Brain microvascular endothelial cell (primary cell): Measurements from ENCODE around the gene CCDC178.

ENCODE experiments used
- DNase-seq: peaks from one replicate; pipeline ENCODE4 v3.0.0-alpha.2; 2020
- H3K27ac ChIP-seq: fragments of 250-450 bp; sonication (Bioruptor Pico); 2 replicates; pipeline ENCODE4 v1.5.1; 2020; ENCODE audit warnings: mild to moderate bottlenecking, moderate library complexity
- H3K27me3 ChIP-seq: fragments of 250-450 bp; sonication (Bioruptor Pico); replicated peaks from 2 replicates; pipeline ENCODE4 v1.5.1; 2020; ENCODE audit warnings: mild to moderate bottlenecking
- H3K36me3 ChIP-seq: fragments of 250-450 bp; sonication (Bioruptor Pico); replicated peaks from 2 replicates; pipeline ENCODE4 v1.5.1; 2020; ENCODE audit warnings: mild to moderate bottlenecking
- H3K4me3 ChIP-seq: 2 replicates; pipeline ENCODE4 v1.5.1; 2011; ENCODE audit warnings: low read depth, mild to moderate bottlenecking, control low read depth, low read length, moderate library complexity
- in situ Hi-C: cut with HindIII; loops from 2 replicates; pipeline ENCODE4 v1.10.0; 2017; ENCODE audit warnings: low sequenced_read_pairs, low pct_ligation_motif_present
- TF ChIP-seq, protein P1 (sequence below): IDR thresholded peaks from 2 replicates; pipeline ENCODE4 v1.5.1; 2011; ENCODE audit warnings: low read depth, mild to moderate bottlenecking, moderate library complexity, low read length, control low read depth, inconsistent platforms; ENCODE audit errors: missing control alignments

The CCDC178 gene

DNA sequence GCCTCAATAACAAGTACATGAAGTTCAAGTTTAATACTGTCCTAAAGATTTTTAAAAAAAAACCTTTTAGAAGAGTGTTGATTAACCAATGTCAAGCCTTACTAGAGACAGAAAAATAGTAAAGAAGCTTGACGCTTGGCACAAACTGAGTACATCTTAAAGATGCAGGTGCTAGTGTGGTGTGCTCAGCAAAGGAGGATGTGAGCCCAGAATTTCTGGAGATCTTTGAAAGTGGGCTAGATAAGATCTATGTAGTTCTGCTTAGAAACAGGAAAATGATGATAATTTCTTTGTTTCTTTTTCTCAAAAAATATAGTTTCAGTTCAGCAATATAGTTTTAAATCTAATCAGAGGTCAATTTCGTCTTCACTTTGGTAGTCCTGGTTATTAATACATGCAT lies 549.4 kb downstream of the CCDC178 start:
- no peaks in the 10 kb centered on the region for H3K27me3 ChIP-seq
- H3K4me3 ChIP-seq, result no peak overlapping the region
- H3K36me3 ChIP-seq, result no peaks in the 10 kb centered on the region
- in situ Hi-C loops, result no loop called here
- TF ChIP-seq, protein P1, sequence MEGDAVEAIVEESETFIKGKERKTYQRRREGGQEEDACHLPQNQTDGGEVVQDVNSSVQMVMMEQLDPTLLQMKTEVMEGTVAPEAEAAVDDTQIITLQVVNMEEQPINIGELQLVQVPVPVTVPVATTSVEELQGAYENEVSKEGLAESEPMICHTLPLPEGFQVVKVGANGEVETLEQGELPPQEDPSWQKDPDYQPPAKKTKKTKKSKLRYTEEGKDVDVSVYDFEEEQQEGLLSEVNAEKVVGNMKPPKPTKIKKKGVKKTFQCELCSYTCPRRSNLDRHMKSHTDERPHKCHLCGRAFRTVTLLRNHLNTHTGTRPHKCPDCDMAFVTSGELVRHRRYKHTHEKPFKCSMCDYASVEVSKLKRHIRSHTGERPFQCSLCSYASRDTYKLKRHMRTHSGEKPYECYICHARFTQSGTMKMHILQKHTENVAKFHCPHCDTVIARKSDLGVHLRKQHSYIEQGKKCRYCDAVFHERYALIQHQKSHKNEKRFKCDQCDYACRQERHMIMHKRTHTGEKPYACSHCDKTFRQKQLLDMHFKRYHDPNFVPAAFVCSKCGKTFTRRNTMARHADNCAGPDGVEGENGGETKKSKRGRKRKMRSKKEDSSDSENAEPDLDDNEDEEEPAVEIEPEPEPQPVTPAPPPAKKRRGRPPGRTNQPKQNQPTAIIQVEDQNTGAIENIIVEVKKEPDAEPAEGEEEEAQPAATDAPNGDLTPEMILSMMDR, result no peak
- H3K27ac ChIP-seq, result no peak overlapping the region
- DNase-seq, result no peak

DNA sequence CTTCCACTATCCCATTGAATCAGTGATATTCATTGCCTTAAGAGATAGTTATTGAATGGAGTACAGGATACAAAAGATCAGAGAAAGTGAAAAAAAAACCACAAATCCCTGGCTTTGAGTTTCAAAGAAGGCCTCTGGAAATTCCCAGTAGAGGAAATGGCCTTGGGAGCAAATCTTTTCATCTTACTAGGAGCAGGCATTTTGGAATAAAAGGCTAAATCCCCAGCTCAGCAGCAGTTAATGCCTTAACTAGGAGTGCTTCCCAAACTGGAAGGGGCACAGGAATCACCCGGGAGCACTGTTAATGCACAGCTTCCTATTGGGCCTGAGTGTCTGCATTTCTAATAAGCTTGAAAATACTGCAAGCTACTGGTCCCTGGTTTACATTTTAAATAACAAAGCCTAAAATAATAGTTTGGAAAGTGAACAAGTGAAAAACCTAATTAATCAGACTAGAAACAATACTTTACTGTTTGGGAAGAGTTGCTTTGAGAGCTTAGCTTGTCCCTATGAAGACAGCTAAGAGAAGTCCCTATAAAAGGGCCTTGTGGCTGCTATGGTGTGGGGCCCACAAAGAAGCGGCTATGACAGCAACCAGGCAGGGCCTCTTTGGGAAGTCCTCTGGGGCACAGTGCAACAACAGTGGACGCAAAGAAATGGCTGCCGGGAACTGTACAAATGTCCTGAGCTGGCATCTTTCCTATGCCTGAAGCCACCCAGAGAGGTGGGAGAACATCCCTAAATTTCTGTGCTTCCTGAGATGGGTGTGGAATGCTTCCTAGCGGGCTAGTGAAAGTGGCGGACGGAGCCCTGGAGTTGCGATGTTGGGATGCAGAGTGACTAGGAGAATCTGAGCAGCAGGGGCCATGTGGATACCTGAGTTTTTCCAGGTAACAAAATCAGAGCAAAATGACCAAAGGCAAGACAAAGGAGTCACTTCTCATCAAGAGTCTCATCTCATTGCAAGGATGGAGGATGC lies 550.6 kb downstream of the CCDC178 start:
- TF ChIP-seq, protein P1, result no peak
- Histone ChIP-seq H3K27ac (no peak overlapping the region), H3K36me3 (no peaks in the 10 kb centered on the region), H3K27me3 (no peaks in the 10 kb centered on the region), H3K4me3 (no peak overlapping the region)
- in situ Hi-C loops, result no loop called here
- DNase-seq, result no peak

DNA sequence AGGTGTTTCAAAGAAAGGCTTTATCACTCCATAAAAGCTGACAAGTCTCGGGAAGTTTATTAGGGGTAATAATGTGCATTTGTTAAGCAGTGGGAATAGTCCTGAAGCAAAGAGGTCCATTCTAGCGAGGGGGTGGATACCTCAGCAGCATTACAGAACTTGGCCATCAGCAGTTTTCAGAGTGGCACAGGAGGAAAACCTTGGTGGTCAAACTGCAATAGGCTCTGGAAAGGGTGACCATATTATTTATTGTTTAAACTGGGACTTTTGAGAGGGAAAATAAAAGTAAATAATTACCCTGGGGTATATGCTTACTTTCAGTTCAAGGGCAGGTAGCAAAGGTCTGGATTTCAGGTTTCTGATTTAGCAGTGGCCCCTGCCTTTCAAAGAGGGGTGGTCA lies 552.2 kb downstream of the CCDC178 start:
- TF ChIP-seq, protein P1, result no peak
- in situ Hi-C loops, result no loop called here

More for the DNA sequence above, 552.2 kb downstream of the CCDC178 start:
- no peak overlapping the region for H3K27ac ChIP-seq
- no peak for DNase-seq
- H3K4me3 ChIP-seq, result no peak overlapping the region
- no peaks in the 10 kb centered on the region for H3K36me3 ChIP-seq
- no peaks in the 10 kb centered on the region for H3K27me3 ChIP-seq
